Measurements from ENCODE around the gene STK32C.
A peak's percentile ranks its signal among the peaks of the same experiment; 100 is the strongest.
"Not testable (repeated sequence)": the region's sequence is repeated elsewhere in the genome, so short reads cannot be mapped to it uniquely, and the experiment has no call there.

STK32C gene

DNA sequence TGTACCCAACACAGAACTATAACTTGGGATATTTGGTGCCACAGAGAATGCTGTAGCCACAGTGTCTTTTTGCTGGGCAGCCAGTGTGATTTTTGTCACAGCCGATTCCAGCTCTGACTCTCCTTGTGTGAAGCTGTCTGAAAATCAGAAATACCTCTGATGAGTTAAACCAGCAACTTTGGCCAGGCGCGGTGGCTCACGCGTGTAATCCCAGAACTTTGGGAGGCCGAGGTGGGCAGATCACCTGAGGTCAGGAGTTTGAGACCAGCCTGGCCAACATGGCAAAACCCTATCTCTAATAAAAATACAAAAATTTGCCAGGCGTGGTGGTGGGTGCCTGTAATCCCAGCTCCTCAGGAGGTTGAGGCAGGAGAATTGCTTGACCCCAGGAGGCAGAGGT lies 30.1 kb upstream of the STK32C start:
- DNase-seq (ENCODE audit: low read depth): not testable (repeated sequence)

DNA sequence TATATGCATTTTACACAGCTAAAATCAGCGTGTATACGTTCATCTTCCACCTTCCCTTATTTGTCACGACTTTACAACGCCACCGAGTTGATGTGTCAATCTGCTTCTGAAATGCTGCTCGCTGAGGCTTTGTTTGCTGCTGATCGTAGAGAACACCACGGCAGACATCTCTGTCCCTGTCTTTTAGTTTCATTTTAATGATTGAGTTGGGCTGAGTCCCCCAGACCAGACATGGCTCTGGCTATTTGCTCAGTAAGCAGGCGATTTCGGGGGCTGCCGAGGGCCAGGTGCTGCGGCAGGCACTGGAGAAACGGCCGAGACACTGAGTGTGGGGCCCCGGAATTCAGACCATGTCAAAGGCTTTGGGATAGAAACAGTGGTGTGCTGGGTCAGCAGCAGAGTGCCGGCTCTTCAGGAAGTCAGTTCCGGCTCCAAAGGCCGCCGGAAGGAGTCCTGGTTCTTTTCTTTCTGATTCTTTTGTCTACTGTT lies 29.2 kb upstream of the STK32C start:
- no peak for DNase-seq (ENCODE audit: low read depth)

DNA sequence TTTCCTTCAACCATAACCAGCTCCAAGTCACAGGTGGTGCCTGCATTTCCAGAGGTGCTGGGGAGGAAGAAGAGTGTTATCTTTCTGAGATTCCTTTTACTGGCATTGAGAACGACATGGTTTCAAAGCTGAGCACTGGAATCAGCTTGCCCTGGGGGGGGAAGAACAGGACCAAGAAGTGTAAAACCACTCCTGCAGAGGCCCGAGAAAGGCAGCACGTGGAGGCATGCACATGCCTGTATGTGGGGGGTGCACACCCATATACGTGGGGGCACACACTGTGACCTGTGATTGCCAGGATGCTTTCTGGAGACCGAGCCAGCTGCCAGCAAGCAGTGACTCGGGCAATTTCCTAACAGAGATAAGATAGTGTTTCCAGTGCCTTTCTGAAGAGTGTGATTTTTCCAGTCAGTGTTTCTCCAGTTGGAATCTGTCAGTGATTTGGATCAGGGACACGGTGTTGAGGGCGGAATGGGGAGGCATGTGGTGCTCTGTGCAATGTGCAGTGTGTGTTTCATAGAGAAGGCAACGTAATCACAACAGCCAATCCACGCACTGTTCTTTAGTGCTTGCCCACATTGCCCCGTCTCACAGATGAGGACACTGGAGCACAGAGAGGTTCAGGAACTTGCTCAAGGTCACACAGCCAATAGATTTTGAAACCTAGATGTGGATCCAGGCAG lies 28.5 kb upstream of the STK32C start:
- DNase-seq (ENCODE audit: low read depth): no peak

DNA sequence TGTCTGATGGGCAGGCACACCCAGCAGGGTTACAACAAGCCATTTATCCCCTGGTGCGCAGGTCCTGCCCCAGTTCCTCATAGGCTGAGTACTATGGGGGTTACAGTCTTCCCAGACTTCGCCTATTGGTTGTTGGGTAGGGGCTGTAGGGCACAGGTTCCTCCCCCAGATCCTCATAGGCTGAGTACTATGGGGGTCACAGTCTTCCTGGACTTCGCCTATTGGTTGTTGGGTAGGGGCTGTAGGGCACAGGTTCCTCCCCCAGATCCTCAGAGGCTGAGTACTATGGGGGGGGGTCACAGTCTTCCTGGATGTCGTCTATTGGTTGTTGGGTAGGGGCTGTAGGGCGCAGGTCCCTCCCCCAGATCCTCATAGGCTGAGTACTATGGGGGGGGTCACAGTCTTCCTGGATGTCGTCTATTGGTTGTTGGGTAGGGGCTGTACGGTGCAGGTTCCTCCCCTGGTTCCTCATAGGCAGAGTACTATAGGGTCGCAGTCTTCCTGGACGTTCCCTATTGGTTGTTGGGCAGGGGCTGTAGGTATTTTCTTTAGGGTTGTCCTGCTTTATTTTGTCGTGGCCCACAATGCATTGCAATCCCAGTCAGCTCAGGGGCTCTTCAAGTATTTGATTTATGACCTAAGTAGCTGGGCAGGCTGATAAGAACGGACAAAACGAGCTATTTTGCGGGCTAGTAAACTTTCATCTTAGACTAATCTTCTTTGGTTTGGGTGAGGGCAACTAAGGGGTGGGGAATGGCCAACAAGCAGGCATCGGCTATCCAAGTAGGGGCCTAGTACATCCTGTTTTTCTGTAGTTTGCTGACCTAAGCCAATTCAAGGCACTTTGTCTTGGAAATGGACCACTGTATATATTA lies 27.7 kb upstream of the STK32C start:
- no peak for DNase-seq (ENCODE audit: low read depth)

DNA sequence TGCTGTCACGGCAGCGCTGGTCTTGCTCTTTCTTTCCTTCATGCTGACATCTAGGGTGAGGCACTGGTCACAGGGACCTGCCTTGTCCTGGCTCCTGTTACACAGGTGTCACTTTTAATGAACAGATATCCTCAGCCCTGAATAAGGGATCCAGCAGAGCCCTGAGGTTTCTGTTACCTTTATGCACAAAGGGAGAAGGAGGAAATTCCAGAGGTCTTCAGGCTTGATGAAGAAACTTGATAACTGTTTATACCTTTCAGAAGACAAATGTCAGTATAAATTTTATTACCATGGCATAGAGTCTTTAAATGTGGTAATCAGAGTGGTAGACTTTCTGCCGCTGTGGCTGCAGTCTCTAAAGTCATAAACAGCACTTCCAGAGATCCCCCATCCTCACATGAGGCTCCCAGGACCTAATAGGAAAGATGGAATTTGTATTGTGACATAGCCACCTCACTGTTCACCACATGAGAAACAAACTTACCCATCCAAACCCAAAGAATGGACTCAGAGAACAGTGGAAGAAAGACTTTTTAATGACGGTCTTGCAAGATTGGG lies 27.0 kb upstream of the STK32C start:
- DNase-seq (ENCODE audit: low read depth): no peak

DNA sequence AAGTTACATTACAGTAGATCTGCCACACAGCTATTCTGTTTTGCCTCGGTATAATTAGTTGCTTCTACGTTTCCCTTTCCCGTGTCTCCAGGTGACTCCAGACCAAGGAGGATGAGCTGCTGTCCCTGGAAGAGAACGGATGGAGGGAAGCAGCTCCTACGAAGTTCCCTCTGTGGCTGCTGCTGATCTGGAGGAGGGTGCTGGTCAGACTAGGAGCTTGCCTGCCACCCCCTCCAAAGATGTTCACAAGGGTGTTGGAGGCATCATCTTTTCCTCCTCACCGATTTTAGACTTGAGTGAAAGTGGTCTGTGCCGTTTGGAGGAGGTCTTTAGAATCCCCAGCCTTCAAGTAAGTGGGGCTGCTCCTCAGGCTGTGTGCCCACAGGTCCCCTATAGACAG lies 25.6 kb upstream of the STK32C start:
- no peak for DNase-seq (ENCODE audit: low read depth)

GRCh38 chr10:132332433-132332754 lies 24.6 kb upstream of the STK32C start:
- DNase-seq (ENCODE audit: low read depth): no peak

DNA sequence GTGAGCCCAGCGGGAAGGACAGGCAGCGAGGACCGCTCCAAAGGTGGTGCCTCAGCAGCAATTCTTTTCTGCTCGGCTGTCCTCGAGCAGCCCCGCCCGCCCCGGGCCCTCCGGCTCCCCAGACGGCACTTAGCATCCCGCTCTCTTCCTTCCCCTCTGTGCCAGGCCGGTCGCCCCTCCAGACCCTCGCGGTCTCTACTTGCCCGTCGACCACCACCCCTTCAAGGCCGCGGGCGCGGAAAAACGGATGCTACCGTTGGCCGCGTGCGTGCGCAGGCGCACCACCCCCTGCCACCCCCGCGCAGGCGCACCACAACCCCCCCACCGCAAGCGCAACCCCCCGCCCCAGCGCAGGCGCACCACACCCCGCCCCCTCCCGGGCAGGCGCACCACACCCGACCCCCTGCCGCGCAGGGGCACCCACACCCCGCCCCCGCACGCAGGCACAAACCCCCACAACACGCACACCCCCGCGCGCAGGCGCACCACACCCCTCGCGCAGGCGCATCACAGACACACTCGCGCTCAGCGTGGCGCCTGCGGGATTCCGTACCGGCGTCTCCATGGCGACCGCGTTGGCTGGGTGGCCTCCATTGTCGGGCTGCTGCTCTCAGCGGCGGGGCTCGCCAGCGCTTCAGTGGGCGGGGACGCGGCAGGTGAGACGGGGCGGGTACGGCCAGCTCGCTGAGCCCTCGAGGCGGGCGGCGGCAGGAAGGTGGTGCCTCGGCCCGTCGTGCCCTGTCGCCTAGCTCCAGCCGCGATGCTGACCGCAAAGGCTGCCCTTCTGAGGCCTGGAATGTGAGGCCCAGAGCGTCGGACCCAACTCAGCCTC lies 24.1 kb upstream of the STK32C start, which contains the start of gene LRRC27:
Gene LRRC27, plus strand, starts transcription at position 593 of the 832 bp plus-strand sequence. CDS start 1,332 bp downstream, outside the sequence.
- DNase-seq (ENCODE audit: low read depth): peak; percentile 98

DNA sequence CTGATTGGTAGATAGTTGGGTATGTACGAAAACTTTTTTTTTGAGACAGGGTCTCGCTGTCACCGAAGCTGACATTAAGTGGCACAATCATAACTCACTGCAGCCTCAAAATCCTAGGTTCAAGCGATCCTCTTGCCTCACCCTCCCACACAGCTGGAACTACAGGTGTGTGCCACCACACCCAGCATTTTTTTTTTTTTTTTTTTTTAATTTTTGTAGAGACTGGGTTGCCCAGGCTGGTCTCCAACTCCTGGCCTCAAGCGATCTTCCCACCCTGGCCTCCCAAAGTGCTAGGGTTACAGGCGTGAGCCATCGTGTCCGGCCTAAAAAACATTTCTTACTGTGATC lies 22.7 kb upstream of the STK32C start:
- DNase-seq (ENCODE audit: low read depth): no peak

- peak; percentile 70 for DNase-seq (ENCODE audit: low read depth)
Observed at GRCh38 chr10:132329565-132330485, 22.1 kb upstream of the STK32C start.

DNA sequence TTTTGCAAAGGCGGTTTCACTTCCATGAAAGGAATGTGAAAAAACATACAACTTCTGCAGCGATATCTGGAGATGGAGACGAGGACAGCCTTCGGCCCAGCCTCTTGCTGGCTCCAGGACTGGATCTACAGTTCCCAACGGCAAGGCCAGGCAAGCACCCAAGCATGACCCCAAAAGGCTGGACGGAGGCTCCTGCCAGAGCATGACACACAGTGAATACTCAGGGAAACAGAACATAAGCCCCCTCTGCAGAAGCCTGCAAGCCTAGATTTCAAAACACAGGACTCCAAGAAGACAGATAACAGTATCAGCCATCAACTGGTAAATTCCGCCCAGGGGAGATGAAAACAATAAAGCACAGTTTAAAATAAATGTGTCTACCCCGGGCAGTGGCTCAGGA lies 21.0 kb upstream of the STK32C start:
- DNase-seq (ENCODE audit: low read depth): no peak

DNA sequence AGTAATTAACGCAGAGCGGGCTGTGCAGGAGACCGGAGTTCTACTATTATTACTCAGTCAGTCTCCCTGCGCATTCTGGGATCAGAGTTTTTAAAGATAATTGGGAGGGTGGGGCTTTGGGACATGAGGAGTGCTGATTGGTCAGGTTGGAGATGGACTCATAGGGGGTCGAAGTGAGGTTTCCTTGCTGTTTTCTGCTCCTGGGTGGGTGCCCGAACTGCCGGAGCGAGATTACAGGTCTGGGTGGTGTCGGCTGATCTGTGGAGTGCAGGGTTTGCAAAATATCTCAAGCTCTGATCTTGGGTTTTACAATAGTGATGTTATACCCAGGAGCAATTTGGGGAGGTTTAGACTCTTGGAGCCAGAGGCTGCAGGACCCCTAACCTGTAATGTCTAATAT lies 20.4 kb upstream of the STK32C start:
- no peak for DNase-seq (ENCODE audit: low read depth)

GRCh38 chr10:132326925-132327324 lies 19.2 kb upstream of the STK32C start:
- no peak for DNase-seq (ENCODE audit: low read depth)

DNA sequence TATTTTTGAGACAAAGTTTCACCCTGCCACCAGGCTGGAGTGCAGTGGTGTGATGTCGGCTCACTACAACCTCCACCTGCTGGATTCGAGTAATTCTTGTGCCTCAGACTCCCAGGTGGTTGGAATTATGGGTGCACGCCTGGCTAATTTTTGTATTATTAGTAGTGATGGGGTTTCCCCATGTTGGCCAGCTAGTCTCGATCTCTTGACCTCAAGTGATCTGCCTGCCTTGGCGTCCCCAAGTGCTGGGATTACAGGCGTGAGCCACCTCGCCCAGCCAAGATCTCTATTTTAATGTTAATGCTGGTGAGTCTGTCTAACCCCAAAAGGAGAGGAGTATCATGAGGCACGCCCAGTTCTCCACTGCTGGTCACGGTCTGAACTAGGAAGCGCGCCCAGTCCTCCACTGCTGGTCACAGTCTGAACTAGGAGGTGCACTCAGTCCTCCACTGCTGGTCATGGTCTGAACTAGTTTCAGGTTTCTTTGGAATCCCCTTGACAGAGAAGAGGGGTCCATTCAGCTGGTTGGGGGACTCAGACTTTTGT lies 18.7 kb upstream of the STK32C start:
- no peak for DNase-seq (ENCODE audit: low read depth)

DNA sequence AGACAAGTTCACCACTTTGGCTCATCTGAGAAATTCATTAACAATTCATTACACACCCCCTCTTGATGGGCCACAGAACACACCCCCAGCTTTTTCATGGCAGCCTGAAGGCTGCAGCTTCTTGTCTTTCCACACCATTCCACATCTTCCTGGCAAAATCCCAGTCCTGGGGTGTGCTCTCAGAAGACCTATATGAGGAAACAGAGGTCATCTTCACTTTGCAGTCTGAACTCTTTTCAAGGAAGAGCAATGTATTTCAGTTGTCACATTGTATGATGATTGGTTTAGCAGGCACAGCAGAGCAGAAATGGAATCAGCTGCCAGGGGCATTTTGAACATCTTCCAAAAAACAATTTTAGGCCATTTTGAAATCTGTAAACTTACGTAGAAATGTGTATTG lies 16.4 kb upstream of the STK32C start:
- DNase-seq (ENCODE audit: low read depth): peak; percentile 35

DNA sequence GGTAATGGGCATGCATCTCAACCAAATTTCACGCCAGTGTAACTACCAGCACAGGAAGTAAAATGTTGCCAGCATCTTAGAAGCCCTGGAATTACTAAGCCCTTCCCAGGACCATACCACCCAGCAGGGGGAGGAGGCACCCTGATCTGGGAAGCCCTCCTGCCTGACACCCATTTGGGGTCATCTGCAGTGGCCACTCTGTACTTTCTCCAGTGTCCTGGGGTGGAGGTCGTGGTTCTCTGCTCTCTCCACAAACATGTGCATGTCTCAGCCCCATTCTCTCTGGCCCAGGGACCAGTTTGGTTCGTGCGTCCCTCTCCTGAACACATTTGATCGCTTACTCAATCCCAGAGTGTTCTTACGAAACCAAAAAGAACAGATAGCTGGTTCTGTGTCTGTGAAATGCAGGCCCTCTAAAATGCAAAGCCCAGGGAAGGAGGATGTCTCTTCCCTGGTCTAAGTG lies 14.9 kb upstream of the STK32C start:
- DNase-seq (ENCODE audit: low read depth): peak; percentile 74

GRCh38 chr10:132321726-132322125 lies 14.0 kb upstream of the STK32C start:
- DNase-seq (ENCODE audit: low read depth): no peak

GRCh38 chr10:132320654-132321469 lies 13.1 kb upstream of the STK32C start:
- no peak for DNase-seq (ENCODE audit: low read depth)

GRCh38 chr10:132319853-132320653 lies 12.3 kb upstream of the STK32C start:
- DNase-seq (ENCODE audit: low read depth): peak; percentile 84

All from fibroblast of gingiva (primary cell).